HEK293T (cell line): ENCODE data around the gene ST6GALNAC5.
"Not testable (repeated sequence)": the region's sequence is repeated elsewhere in the genome, so short reads cannot be mapped to it uniquely, and the experiment has no call there.

ENCODE experiments used
- CTCF ChIA-PET: fragments of 350-600 bp; formaldehyde crosslinking; extraction: SDS; loops from one replicate; lab custom pipeline; 2021; ENCODE audit warnings: antibody characterized with exemption, inconsistent platforms; lab: Yijun Ruan, JAX
- POLR2A ChIA-PET: fragments of 350-600 bp; formaldehyde crosslinking; extraction: SDS; loops from one replicate; lab custom pipeline; 2020; ENCODE audit warnings: antibody characterized with exemption, inconsistent platforms; lab: Yijun Ruan, JAX
- DNase-seq: peaks from one replicate; pipeline ENCODE4 v3.0.0; 2012; ENCODE audit warnings: mixed read lengths; ENCODE audit errors: extremely low spot score
- ARNT ChIP-seq: fragments of 450-650 bp; IDR thresholded peaks from 2 replicates; pipeline ENCODE4 v1.6.1; 2017; ENCODE audit warnings: mild to moderate bottlenecking
- BHLHE40 ChIP-seq: fragments of 450-650 bp; IDR thresholded peaks from 2 replicates; pipeline ENCODE4 v1.6.1; 2016; ENCODE audit warnings: mild to moderate bottlenecking, moderate library complexity, borderline replicate concordance
- CTBP1 ChIP-seq: fragments of 450-650 bp; IDR thresholded peaks from 2 replicates; pipeline ENCODE4 v1.6.1; 2016; ENCODE audit warnings: borderline replicate concordance
- ELF4 ChIP-seq: fragments of 450-650 bp; IDR thresholded peaks from 2 replicates; pipeline ENCODE4 v1.6.1; 2017; ENCODE audit warnings: antibody characterized with exemption
- FOXA1 ChIP-seq: fragments of 450-650 bp; IDR thresholded peaks from 2 replicates; pipeline ENCODE4 v1.6.1; 2016; ENCODE audit warnings: mild to moderate bottlenecking
- FOXK2 ChIP-seq: fragments of 450-650 bp; IDR thresholded peaks from 2 replicates; pipeline ENCODE4 v1.6.1; 2016; ENCODE audit warnings: mild to moderate bottlenecking
- FOXM1 ChIP-seq: fragments of 450-650 bp; IDR thresholded peaks from 2 replicates; pipeline ENCODE4 v1.6.1; 2017; ENCODE audit warnings: mild to moderate bottlenecking, borderline replicate concordance
- HDGF ChIP-seq: fragments of 450-650 bp; IDR thresholded peaks from 2 replicates; pipeline ENCODE4 v1.6.1; 2017; ENCODE audit warnings: antibody characterized with exemption, borderline replicate concordance
- L3MBTL2 ChIP-seq: fragments of 450-650 bp; conservative IDR thresholded peaks from 2 replicates; pipeline ENCODE4 v1.6.1; 2016; ENCODE audit warnings: mild to moderate bottlenecking
- LEF1 ChIP-seq: fragments of 450-650 bp; IDR thresholded peaks from 2 replicates; pipeline ENCODE4 v1.6.1; 2017; ENCODE audit warnings: mild to moderate bottlenecking, borderline replicate concordance
- NFRKB ChIP-seq: fragments of 450-650 bp; IDR thresholded peaks from 2 replicates; pipeline ENCODE4 v1.6.1; 2016; ENCODE audit warnings: mild to moderate bottlenecking, moderate library complexity
- SP1 ChIP-seq: fragments of 450-650 bp; IDR thresholded peaks from 2 replicates; pipeline ENCODE4 v1.6.1; 2017
- SUZ12 ChIP-seq: fragments of 450-650 bp; IDR thresholded peaks from 2 replicates; pipeline ENCODE4 v1.6.1; 2016; ENCODE audit warnings: mild to moderate bottlenecking
- TARDBP ChIP-seq: fragments of 450-650 bp; IDR thresholded peaks from 2 replicates; pipeline ENCODE4 v1.6.1; 2016
- ZNF384 ChIP-seq: fragments of 450-650 bp; IDR thresholded peaks from 2 replicates; pipeline ENCODE4 v1.6.1; 2016
- TF ChIP-seq, protein P1 (sequence below): fragments of 450-650 bp; IDR thresholded peaks from 2 replicates; pipeline ENCODE4 v1.6.1; 2016

Gene ST6GALNAC5

DNA sequence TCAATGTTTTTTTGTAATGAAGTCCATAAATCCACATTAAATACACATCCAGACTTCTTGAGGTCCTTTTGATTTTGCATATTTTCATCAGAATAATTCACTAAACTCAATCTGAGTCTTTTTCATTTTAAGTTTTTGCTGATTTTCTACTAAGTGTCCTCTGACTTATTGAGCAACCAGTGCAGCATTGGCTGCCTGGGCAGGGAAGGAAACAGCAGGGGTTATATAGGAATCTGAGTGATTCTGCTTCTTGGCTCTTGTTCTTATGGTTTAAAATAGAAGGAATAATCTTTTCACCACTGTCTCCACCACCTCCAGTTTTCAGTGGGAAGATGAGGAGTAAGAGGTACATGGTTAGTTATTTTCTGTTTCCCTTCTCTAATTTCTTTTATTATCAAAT lies 88.4 kb downstream of the ST6GALNAC5 start:
- no peak for DNase-seq
- CTCF ChIA-PET, result no interaction called here
- POLR2A ChIA-PET, result no interaction called here
- TF ChIP-seq BHLHE40, result no peak
- TF ChIP-seq NFRKB, result no peak
- TF ChIP-seq, protein P1, sequence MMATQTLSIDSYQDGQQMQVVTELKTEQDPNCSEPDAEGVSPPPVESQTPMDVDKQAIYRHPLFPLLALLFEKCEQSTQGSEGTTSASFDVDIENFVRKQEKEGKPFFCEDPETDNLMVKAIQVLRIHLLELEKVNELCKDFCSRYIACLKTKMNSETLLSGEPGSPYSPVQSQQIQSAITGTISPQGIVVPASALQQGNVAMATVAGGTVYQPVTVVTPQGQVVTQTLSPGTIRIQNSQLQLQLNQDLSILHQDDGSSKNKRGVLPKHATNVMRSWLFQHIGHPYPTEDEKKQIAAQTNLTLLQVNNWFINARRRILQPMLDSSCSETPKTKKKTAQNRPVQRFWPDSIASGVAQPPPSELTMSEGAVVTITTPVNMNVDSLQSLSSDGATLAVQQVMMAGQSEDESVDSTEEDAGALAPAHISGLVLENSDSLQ, result no peak

DNA sequence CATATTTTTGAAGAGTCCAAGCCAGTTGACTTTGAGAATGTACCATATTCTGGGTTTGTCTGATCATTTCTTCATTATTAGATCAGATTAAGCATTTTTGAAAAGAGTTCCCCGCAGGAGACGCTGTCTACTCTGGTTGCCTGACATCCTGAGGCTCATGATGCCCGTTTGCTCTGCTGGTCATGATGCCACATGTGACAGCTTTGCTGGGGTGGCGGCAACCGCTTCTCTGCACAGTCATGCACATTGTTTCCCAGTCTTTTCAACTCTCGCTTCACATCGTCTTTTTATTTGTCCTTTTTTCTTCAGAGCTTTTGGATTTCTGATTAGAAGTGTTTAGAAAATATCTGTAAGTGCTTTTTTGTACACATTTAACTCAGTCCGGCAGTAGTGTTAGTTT lies 90.7 kb downstream of the ST6GALNAC5 start:
- TF ChIP-seq HDGF (no peak), ZNF384 (no peak), LEF1 (no peak), SUZ12 (no peak), FOXK2 (no peak), ARNT (no peak), CTBP1 (no peak), L3MBTL2 (no peak), NFRKB (no peak), ELF4 (no peak), FOXM1 (no peak), FOXA1 (no peak)
- TF ChIP-seq, protein P1, result no peak
- ChIA-PET CTCF (no interaction called here), POLR2A (no interaction called here)
- DNase-seq, result no peak

DNA sequence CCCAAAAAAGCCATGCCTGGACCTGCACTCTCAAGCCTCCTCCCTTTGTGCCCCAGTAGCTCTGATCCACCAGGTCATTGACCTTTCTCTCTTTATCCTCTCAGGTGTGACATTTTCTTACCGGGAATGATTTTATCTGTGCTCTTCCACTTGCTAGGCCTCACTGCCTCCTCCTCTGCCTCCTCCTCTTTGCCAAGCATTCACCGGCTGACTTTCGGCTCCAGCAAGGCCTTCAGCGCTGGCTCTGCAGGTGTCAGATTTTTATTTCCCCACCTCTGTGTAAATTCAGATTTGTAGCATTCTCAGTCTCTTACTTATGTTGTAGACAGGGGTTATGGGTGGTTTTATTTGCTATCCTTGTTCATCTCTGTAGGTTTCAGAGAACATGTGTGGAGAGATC lies 91.5 kb downstream of the ST6GALNAC5 start:
- ChIA-PET CTCF (no interaction called here), POLR2A (no interaction called here)
- no peak for TF ChIP-seq FOXM1
- no peak for DNase-seq

DNA sequence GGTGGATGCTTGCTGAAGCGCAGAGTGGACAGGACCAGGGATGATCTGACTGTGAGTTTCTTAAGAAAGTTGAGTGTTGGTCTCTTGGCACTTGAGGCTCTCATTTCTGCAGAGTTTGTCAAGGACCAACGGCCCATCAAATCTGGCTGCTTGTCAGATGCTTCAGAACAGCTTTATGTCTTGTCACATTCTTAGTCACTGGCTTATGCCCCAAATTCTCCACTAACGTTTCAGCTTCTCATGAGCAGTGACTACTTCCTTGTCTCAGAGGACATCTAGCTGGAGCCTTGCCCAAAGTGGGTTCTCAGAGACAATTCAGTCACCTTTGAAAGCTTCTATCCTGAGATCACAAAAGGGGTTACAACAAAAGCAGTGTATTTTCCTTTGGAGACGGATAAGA lies 92.3 kb downstream of the ST6GALNAC5 start:
- ChIA-PET CTCF (no interaction called here), POLR2A (no interaction called here)
- DNase-seq, result no peak
- TF ChIP-seq LEF1 (no peak), SP1 (no peak), ELF4 (no peak), BHLHE40 (no peak), L3MBTL2 (no peak), FOXK2 (no peak), FOXM1 (no peak), HDGF (no peak), ZNF384 (no peak), FOXA1 (no peak), CTBP1 (no peak), SUZ12 (no peak), NFRKB (no peak), ARNT (no peak)
- TF ChIP-seq, protein P1, result no peak

DNA sequence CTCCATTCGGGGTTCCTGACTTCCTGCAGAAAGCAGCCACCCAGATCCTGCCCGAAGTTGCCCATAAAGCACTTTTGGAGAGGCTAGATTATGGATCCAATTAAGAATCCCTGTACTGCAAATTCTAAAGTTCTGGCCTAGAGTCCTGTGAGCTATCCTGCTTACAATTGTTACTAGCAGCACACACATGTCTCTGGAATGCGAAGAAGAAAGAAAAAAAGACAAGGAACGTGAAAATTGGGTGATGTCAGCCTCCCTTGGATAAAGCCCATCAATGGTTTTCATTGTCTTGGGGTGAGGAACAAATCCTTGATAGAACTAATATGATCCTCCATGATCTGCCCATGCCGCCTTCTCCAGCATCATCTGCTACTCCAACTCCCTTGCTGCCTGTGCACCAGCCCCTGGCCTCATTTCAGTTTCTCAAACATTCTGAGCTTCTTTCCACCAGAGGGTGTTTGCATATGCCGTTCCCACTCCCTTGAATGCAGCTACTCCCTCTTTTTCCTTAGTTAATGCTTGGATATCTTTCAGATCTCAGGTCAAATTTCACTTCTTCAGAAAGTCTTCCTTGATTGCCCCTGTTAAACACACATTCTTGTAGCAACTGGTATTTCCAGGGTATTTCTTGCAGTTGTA lies 94.0 kb downstream of the ST6GALNAC5 start:
- ChIA-PET POLR2A (no interaction called here), CTCF (no interaction called here)
- DNase-seq, result no peak
- TF ChIP-seq ARNT, result no peak
- no peak for TF ChIP-seq CTBP1
- no peak for TF ChIP-seq ZNF384
- TF ChIP-seq, protein P1, result no peak
- no peak for TF ChIP-seq FOXK2
- TF ChIP-seq FOXM1, result no peak
- TF ChIP-seq FOXA1, result no peak
- no peak for TF ChIP-seq BHLHE40
- no peak for TF ChIP-seq HDGF
- no peak for TF ChIP-seq TARDBP
- TF ChIP-seq LEF1, result no peak
- no peak for TF ChIP-seq SP1

DNA sequence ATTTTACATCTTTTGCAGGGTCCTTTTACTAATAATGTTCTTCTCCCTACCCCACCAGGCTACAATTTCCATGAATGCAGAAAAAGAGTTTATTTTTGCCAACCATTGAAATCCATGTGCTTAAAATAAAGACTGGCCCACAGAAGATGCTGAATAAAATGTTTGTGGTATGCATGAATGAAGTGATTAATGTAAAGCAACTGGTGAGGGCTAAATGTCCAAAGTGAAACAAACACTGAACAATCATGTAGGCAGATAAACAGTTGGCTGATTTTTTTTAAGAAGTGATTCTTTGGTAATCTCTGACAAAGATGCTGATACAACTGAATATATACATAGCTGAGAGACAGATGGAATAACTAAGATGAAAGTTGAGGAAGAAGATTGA lies 94.5 kb downstream of the ST6GALNAC5 start:
- CTCF ChIA-PET, result no interaction called here
- POLR2A ChIA-PET, result no interaction called here
- no peak for TF ChIP-seq NFRKB
- no peak for DNase-seq

DNA sequence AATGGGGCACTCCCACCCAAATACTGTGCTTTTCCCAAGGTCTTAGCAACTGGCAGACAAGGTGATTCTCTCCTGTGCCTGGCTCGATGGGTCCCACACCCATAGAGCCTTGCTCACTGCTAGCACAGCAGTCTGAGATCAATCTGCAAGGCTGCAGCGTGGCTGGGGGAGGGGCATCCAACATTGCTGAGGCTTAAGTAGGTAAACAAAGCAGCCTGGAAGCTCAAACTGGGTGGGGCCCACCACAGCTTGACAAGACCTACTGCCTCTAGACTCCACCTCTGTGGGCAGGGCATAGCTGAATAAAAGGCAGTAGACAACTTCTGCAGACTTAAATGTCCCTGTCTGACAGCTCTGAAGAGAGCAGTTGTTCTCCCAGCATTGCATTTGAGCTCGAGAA lies 114.0 kb downstream of the ST6GALNAC5 start:
- POLR2A ChIA-PET, DNase-seq, CTCF ChIA-PET: not testable (repeated sequence)
